ENCODE results near the gene GIMAP1. TPM values are rescaled to one million over a fixed set of nuclear protein-coding genes. Genes with fewer than 3 reads are reported as not detected.

GIMAP1 gene
- total RNA-seq, 1 donor from 2014 or later, result 16.7 TPM

DNA sequence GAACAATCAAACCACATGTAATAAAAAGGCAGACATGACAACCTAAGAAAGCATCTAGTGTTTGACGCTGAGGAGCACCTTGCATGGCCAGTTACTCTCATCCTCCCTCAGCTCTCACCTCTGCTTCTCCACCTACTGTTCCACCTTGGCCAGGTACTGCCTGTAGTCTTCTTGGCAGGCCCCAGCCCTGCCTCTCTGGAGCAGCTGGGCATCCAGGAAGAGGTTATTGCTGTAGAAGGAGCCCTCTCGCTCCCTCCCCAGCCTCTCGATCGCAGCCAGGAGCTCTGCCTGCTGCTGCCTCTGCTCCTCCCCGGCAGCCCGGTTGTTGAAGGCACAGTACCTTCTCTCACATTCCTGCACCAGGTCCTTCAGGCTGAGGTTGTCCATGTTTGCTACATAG, 30.5 kb downstream of the GIMAP1 start:
- DNase-seq (ENCODE audit: low read depth in 2 of 2), result no peak

DNA sequence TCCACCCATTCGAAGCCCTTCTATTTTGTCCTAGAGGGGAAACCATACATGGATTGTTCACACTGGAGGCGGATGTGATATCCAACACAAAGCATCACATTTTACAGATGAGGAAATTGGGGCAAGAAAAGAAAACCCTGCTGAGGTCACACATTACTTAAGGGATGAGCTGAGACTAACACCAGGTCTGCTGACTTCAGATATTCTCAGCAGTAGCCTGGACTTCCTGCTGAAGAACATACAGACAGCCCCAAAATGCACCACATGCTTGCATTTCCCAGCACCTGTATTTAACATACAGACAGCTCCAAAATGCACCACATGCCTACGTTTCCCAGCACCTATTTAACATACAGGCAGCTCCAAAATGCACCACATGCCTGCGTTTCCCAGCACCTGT, 32.0 kb downstream of the GIMAP1 start:
- no peak for DNase-seq (ENCODE audit: low read depth in 2 of 2)

DNA sequence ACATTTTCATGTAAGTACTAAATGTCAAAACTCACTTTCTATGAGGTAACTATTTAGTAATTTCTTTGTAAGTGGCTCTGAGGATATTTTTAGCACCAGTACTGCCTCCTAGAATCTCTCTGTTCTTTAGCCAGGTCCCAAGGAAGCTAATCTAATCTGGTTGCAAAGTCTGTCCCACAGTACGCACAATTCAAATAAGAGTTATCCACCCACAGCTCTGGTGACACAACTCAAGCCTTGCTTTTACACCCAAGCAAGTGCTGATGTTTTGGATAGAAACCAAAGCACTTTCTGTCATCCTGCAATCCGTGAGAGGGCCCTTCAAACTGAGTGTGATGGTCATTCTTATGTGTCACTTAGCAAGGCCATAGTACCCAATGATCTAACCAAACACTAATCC, 35.3 kb downstream of the GIMAP1 start:
- DNase-seq (ENCODE audit: low read depth in 2 of 2), result no peak

DNA sequence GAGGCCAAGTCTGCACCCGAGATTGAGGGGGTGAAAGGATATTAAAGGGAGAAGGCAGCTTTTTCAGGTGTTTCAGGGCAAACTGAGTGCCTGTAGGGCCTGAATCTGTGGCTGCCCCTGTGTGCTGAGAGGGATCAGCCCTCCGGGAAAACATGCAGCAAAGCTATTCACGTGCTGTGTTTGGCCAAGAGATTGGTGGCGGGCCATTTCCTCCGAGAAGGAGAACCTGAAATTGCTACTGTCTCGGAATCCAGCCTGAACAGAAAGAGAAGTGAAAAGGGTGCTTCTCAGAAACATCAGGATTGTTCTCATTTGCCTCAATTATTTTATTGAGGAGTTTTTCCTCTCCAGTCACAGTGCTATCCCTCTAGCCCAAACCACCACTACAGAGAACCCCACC, 36.8 kb downstream of the GIMAP1 start:
- no peak for DNase-seq (ENCODE audit: low read depth in 2 of 2)

DNA sequence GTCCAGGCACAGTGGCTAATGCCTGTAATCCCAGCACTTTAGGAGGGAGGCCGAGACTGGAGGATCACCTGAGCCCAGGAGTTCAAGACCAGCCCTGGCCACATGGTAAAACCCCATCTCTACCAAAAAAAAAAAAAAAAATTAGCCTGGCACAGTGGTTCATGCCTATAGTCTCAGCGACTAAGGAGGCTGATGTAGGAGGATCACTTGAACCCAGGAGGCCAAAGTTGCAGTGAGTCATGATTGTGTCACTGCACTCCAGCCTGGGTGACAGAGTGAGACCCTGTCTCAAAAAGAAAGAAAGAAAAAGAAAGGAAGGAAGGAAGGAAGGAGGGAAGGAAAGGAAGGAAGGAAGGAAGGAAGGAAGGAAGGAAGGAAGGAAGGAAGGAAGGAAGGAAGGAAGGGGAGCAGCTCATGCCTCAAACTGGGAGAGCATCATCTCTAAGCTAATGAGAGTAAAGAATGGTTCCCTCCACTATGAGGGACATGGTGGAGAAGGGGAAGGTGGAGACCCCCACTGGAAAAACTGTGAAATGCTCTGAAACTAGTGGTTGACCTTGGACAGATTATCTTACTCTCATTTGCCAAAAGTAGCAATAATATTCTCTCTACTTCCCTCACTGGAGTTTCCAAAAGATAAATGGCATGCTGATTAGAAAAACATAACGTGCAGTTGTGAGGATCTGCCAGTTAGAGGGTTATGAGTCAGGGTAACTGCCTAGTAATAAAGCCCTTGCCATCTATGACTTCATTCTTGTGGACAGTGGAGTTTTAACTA, 37.6 kb downstream of the GIMAP1 start:
- peak; percentile 91 for DNase-seq (ENCODE audit: low read depth in 2 of 2)

DNA sequence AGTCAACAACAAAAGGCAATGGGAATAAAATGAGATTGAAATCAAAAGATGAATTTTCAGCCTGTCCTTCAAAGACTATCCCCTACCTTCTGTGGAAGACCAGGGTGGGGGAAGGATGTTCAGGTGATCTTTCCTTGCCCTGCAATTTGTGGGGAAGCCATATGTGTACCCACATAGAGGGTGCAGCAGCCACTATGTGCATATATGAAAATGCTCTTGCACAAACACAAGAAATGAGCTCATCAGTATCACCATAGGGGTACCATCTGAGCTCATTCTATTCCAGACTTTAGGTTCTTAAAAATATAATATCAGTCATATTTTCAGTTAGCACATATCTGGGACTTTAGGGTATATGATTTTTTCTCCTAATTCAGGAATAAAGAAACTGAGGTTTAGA, 38.5 kb downstream of the GIMAP1 start:
- peak in 1 of 2 donors; percentile 19 for DNase-seq (ENCODE audit: low read depth in 2 of 2)

DNA sequence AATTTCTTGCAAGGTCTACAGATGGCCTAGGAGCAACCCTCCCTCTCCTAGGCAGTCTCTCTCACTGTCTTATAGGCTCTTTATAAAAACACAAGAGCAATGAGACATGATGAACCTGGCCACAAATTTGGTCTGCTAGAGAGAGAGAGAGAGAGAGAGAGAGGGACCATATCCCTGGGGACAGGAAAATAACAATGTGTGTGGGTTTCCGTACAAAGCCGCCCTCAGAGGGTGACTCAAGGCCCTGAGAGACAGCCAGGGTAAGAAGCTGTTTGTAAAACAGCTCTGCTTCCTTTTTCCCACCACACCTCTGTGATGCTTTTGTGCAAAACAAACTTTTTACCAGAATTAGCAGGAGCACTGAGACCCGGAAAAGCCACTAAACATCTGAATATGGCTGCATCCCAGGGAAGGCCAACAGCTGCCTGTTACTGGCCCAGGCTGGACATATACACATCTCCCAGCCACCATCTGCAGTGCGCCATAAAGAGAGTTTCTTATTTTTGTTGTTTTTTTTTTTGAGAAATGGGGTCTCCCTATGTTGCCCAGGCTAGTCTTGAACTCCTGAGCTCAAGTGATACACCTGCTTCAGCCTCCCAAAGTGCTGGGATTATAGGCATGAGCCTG, 39.2 kb downstream of the GIMAP1 start:
- peak; percentile 75 to 95 for DNase-seq (ENCODE audit: low read depth in 2 of 2)

DNA sequence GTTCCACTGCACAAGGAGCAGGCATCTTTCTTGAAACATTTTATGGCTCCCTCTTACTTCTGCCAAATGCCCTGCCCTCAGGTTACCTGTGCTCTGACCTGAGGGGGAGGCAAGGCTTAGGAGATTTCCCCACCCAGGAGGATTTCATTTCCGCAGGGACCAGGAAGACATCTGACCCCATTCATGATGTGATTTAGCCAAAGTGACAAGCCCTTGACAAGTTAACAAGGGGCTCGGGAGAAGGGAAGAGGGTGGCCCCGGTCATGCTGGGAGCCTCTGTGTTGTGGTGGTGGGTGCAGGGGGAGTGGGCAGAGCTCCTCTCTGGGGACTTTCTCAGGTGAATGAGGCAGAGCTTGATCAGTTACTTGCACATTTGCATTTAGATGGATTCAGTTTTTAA, 39.8 kb downstream of the GIMAP1 start:
- no peak for DNase-seq (ENCODE audit: low read depth in 2 of 2)

DNA sequence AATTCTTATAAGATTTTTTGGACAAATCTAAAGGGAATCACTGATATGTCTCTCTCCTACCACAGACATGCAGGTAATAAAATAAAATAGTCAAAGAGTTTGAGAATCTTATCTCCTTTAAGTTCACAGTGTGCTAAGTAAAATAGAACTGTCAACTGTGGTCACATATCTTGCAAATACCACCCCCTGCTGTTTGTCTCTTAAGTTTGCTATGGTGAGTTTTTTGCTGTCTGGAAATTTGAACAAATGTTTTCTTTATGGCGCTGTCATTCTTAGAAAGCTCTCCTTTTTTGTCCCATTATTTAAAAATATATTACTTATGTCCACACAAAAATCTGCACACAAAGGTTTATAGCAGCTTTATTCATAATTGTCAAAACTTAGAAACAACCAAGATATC, 40.4 kb downstream of the GIMAP1 start:
- DNase-seq (ENCODE audit: low read depth in 2 of 2), result peak; percentile 74 to 79

DNA sequence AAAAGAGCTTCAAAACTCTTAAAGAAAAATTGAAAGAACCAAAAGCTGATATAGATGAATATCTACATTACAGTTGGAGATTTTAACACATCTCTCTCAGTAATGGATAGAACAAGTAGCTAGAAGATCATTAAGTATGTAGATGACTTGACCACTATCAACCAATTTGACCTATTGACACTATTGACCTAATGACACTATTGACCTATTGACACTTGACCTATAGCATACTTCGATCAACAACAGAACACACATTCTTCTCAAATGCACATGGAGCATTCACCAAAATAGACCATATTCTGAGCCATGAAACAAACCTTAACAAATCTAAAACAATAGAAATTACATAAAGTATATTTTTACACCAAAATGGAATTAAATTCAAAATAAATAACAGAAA, 43.1 kb downstream of the GIMAP1 start:
- no peak for DNase-seq (ENCODE audit: low read depth in 2 of 2)

DNA sequence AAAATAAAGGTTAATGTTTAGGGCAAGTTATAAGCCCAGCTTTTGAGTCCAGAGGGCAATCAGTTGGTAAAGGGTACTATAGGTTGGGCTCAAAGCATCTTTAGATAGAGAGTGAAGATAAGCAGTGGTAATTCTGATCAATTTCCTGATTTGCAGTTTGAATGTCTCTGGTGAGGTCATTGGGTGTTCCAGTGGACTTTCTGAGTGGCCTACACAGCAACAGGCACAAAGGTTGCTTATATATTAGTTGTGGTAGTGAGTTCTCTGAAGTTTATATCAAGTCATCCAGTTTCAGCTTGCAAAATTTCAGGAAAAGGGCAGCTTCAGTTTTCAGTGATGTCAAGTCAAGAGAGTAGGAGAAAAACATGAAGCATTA, 49.9 kb downstream of the GIMAP1 start:
- DNase-seq (ENCODE audit: low read depth in 2 of 2), result no peak

DNA sequence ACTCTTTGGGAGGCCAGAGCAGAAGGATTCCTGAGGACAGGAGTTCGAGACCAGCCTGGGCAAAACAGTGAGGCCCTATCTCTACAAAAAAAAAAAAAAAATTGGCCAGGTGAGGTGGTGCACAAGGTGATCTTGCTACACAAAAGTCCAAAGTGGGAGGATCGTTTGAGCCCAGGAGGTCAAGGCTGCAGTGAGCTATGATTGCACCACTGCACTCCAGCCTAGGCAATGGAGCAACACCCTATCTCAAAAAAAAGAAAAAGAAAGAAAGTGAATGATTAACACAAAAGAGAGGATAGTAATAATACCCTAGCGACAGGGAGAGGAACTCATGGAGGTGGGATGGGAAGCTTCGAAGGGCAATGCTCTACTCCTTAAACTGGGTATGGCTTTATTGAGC, 53.4 kb downstream of the GIMAP1 start:
- DNase-seq (ENCODE audit: low read depth in 2 of 2), result no peak

Other genes with a start within 250 kb of the GIMAP1 start
- gene GIMAP7, start 201.7 kb upstream of the GIMAP1 start, total RNA-seq, result 44.2 and 104 TPM in 2 replicates
- gene GIMAP4, start 149.2 kb upstream of the GIMAP1 start, total RNA-seq, result 166 and 197 TPM in 2 replicates
- 159 and 175 TPM in 2 replicates for gene GIMAP6, start 84.2 kb upstream of the GIMAP1 start, total RNA-seq
- 34.0 and 42.3 TPM in 2 replicates for gene GIMAP2, start 30.9 kb upstream of the GIMAP1 start, total RNA-seq
- 187 and 435 TPM in 2 replicates for gene GIMAP5, start 20.8 kb downstream of the GIMAP1 start, total RNA-seq
- not detected in 2 replicates for gene TMEM176B, start 83.8 kb downstream of the GIMAP1 start, total RNA-seq
- not detected in 2 replicates for gene TMEM176A, start 84.2 kb downstream of the GIMAP1 start, total RNA-seq
- not detected in 2 replicates for gene AOC1, start 135.9 kb downstream of the GIMAP1 start, total RNA-seq